ENCODE results near the gene BMERB1.

BMERB1 gene

DNA sequence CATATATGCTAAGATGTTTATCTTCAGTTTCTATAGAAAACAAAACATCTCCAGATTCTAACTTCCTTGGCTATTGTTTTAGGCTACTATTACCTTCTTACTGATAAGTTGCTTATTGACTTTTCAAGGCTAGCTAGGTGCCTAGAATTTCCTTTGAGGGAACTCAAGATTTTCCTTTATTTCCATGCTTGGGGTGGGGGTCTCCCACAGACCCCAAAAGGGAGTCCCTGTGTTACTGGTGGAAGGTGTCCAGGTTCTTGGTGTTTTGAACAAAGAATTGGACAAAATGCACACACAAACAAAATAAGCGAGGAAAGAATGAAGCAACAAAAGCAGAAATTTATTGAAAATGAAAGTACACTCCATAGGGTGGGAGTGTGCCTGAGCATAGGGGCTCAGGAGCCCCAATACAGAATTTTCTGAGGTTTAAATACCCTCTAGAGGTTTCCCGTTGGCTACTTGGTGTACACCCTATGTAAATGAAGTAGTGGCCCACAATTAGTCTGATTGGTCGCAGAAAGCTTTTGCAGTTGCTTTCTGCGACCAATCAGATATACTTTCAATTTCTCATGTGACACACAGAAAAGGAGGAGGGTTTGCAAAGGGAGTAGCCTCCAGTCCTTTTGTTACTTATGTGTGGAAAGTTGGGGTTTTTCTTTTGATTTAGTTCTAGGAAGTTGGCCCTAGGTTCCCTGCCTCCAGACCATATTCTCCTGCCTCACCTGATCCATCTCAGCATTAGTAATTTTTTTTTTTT is 141.1 kb downstream of the BMERB1 start:
- H3K27me3 Mint-ChIP-seq, result no peaks in the 10 kb centered on the region
- peaks cover 12% of the 10 kb centered on the region for H3K36me3 Mint-ChIP-seq
- H3K27ac Mint-ChIP-seq, result no peak overlapping the region
- peaks cover 31% of the 10 kb centered on the region for H3K4me1 Mint-ChIP-seq (ENCODE audit: low read depth)
- H3K9me3 Mint-ChIP-seq (ENCODE audit: low read depth), result peaks cover 3% of the 10 kb centered on the region
- no peak overlapping the region for H3K4me3 Mint-ChIP-seq

DNA sequence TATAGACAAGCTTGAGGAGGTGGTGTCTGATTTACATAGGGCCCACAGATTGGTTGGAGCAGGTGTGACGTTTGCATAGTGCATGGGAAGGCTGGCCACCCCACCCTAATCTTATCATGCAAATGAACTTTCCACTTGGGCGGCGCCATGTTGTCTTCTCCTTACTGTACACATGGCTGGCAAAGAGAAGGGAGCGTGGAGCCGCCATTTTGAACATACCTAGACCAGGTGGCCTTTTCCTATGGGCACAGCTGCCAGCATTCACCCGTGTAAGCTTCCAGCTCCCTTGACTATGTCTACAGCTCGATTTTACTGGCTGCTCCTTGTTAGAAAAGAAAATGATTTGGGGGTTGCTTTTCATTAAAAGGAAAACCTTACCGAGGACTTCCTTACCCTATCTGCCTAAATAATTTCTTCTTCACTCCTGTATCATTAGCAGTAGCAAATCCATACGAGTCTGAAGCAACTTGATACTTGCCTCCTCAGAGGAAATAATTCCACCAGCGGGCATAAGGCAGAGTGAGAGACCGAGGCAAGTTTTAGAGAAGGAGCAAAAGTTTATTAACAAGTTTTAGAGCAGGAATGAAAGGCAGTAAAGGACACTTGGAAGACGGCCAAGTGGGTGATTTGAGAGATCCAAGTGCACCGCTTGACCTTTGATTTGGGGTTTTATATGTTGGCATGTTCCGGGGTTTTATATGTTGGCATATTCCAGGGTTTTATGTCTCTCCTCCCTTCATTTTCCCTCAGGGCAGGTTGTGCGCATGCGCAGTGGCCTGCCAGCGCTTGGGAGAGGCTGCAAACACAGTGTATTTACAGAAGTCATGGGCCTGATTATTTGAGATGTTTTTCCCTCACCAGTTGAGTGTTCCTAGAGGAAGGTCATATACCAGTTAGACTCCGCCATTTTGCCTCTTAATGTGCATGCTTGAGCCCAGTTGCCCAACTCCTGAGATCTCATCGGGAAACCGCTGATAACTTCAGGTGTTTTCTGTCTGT is 142.9 kb downstream of the BMERB1 start:
- Mint-ChIP-seq H3K4me3 (no peak overlapping the region), H3K27me3 (no peaks in the 10 kb centered on the region), H3K9me3 (ENCODE audit: low read depth) (peaks cover 3% of the 10 kb centered on the region), H3K27ac (no peak overlapping the region), H3K36me3 (peaks cover 11% of the 10 kb centered on the region), H3K4me1 (ENCODE audit: low read depth) (peaks cover 20% of the 10 kb centered on the region)

- no peak overlapping the region for H3K27ac Mint-ChIP-seq
- no peaks in the 10 kb centered on the region for H3K27me3 Mint-ChIP-seq
- H3K9me3 Mint-ChIP-seq (ENCODE audit: low read depth), result no peaks in the 10 kb centered on the region
- no peak overlapping the region for H3K4me3 Mint-ChIP-seq
- H3K36me3 Mint-ChIP-seq, result peaks cover 8% of the 10 kb centered on the region
- peaks cover 7% of the 10 kb centered on the region for H3K4me1 Mint-ChIP-seq (ENCODE audit: low read depth)
These were observed 144.4 kb downstream of the BMERB1 start for GRCh38 chr16:15578824-15579223.

DNA sequence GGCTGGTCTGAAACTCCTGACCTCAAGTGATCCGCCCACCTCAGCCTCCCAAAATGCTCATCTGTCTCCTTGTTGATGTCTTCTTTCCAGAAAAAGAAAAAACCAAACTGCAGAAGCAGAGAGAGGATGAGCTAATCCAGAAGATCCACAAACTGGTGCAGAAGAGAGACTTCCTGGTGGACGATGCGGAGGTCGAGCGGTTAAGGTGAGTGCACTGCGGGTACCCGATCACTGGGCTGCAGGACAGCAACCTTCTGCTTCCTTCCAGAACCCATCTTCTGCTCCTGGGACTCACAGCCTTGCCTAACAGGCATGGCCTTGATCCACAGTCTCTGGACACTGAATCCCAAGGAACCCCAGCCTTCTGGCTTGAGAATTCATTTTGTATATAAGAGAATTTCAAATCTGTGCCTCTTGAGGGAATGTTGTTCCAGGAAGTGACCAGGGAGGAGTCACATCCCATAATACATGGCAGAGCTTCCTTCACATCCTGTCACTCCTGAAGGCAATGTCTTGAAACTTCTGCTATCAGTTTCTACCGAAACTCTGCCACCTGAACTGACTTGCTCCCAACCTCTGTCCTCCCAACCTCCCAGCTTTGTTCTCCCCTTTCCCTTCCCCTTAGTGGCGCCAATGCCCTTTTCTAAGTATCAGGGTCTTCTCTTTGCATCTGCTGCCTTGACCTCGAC is 146.9 kb downstream of the BMERB1 start:
- no peaks in the 10 kb centered on the region for H3K27me3 Mint-ChIP-seq
- H3K9me3 Mint-ChIP-seq (ENCODE audit: low read depth), result peaks cover 6% of the 10 kb centered on the region
- H3K27ac Mint-ChIP-seq, result no peak overlapping the region
- peaks cover 19% of the 10 kb centered on the region for H3K36me3 Mint-ChIP-seq
- peaks cover 3% of the 10 kb centered on the region for H3K4me1 Mint-ChIP-seq (ENCODE audit: low read depth)
- no peak overlapping the region for H3K4me3 Mint-ChIP-seq

GRCh38 chr16:15583526-15583925 is 149.1 kb downstream of the BMERB1 start:
- H3K4me1 Mint-ChIP-seq (ENCODE audit: low read depth), result peaks cover 8% of the 10 kb centered on the region
- H3K36me3 Mint-ChIP-seq, result peaks cover 28% of the 10 kb centered on the region
- no peaks in the 10 kb centered on the region for H3K27me3 Mint-ChIP-seq
- peaks cover 6% of the 10 kb centered on the region for H3K9me3 Mint-ChIP-seq (ENCODE audit: low read depth)
- no peak overlapping the region for H3K27ac Mint-ChIP-seq
- H3K4me3 Mint-ChIP-seq, result no peak overlapping the region

GRCh38 chr16:15585956-15586355 is 151.6 kb downstream of the BMERB1 start:
- H3K4me3 Mint-ChIP-seq, result no peak overlapping the region
- peak overlapping the region; percentile 52 for H3K27ac Mint-ChIP-seq
- peaks cover 25% of the 10 kb centered on the region for H3K4me1 Mint-ChIP-seq (ENCODE audit: low read depth)
- peaks cover 6% of the 10 kb centered on the region for H3K9me3 Mint-ChIP-seq (ENCODE audit: low read depth)
- H3K27me3 Mint-ChIP-seq, result no peaks in the 10 kb centered on the region
- peaks cover 28% of the 10 kb centered on the region for H3K36me3 Mint-ChIP-seq

DNA sequence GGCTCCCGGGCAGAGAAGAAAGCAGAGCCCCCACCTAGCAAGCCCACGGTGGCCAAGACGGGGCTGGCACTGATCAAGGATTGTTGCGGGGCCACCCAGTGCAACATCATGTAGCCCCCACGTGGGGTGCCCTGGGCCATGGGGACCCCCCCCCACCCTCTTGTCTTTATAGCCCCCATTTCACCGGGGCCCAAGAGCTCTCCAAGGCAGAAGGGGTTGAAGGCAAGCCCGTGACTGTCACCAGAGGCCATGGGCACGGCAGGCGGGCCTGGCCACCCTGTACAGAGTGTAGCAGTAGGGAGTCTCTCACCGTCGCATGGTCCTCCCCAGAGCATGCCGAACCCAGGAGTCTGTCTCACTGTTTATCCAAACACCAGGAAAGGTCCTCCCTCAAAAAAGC is 152.3 kb downstream of the BMERB1 start:
- H3K9me3 Mint-ChIP-seq (ENCODE audit: low read depth), result peaks cover 6% of the 10 kb centered on the region
- peak overlapping the region; percentile 52 for H3K27ac Mint-ChIP-seq
- H3K27me3 Mint-ChIP-seq, result no peaks in the 10 kb centered on the region
- peaks cover 28% of the 10 kb centered on the region for H3K4me1 Mint-ChIP-seq (ENCODE audit: low read depth)
- peaks cover 25% of the 10 kb centered on the region for H3K36me3 Mint-ChIP-seq
- H3K4me3 Mint-ChIP-seq, result no peak overlapping the region

DNA sequence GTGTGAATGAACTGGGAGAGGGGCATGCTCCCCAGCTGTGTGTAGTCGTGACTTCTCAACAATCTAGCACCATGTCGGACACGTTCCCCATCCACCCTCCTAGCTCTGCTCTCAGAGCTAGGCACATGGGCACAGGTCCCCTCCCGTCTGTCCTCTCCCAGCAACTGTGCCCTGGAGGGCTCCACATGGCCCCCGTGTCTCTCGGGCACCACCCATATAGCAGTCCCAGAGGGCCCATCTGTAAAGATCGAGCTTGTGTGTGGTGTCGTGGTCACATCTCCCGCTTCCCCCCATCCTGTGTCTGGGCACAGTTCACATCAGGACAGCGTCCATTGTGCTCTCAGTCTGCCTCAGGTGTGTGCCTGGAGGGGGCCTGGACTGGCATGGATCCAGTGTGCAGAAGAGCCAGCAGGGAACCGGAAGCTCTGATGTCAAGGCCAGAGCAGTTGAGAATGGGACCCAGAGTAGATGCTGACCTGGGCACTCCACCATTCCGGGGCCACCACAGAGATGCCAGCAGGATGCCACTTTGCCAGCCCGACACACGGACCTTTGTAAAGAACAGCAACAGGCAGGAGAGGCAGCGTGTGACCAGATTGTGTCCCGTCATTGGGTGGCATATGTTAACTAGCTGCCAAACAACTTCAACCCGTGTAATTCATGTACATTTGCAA is 152.9 kb downstream of the BMERB1 start:
- Mint-ChIP-seq H3K36me3 (peaks cover 24% of the 10 kb centered on the region), H3K4me3 (no peak overlapping the region), H3K27ac (peak overlapping the region; percentile 41), H3K9me3 (ENCODE audit: low read depth) (peaks cover 6% of the 10 kb centered on the region), H3K4me1 (ENCODE audit: low read depth) (peaks cover 30% of the 10 kb centered on the region), H3K27me3 (no peaks in the 10 kb centered on the region)

DNA sequence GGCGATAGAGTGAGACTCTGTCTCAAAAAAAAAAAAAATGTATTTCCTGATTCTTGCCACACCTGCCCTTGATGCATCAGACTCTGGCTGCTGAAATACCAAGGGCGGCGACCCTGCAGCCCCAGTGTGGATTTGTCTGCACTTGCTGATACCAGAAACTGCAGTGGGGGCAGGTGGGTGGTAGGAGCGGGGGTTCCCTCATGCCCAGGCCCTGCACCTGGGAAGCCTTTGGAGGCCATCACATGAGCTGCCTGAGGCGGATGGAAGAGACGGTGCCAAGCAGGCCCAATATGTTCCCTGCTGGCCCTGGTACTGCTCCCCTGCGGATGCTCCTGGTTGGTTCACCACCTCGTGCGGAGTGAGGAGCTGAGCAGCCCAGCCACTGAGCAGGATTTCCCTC is 157.9 kb downstream of the BMERB1 start:
- Mint-ChIP-seq H3K9me3 (ENCODE audit: low read depth) (no peaks in the 10 kb centered on the region), H3K27ac (peak overlapping the region; percentile 80), H3K27me3 (no peaks in the 10 kb centered on the region), H3K4me1 (ENCODE audit: low read depth) (peaks cover 53% of the 10 kb centered on the region), H3K36me3 (peaks cover 19% of the 10 kb centered on the region), H3K4me3 (no peak overlapping the region)

DNA sequence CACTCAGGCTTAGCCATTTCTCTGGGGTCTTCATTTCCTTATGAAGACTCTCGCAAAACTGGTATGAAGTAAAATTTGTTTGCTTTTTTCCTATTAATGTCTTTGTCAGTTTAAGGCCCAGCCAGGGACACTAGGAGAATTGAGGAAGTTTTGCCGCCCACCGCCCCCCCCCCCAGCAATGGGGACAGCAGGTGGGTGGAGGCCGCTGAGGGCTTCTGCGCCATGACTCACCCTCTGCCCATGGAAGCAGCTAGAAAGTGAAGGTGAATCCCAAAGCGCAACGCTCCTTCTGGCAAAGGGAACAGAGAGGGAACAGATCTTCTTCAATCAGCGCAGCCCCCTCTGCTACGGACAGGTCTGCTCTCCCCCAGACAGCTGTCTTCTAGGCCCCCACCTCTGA is 158.8 kb downstream of the BMERB1 start:
- H3K4me3 Mint-ChIP-seq, result no peak overlapping the region
- H3K9me3 Mint-ChIP-seq (ENCODE audit: low read depth), result no peaks in the 10 kb centered on the region
- H3K27ac Mint-ChIP-seq, result peak overlapping the region; percentile 58
- H3K4me1 Mint-ChIP-seq (ENCODE audit: low read depth), result peaks cover 51% of the 10 kb centered on the region
- H3K27me3 Mint-ChIP-seq, result no peaks in the 10 kb centered on the region
- peaks cover 16% of the 10 kb centered on the region for H3K36me3 Mint-ChIP-seq

DNA sequence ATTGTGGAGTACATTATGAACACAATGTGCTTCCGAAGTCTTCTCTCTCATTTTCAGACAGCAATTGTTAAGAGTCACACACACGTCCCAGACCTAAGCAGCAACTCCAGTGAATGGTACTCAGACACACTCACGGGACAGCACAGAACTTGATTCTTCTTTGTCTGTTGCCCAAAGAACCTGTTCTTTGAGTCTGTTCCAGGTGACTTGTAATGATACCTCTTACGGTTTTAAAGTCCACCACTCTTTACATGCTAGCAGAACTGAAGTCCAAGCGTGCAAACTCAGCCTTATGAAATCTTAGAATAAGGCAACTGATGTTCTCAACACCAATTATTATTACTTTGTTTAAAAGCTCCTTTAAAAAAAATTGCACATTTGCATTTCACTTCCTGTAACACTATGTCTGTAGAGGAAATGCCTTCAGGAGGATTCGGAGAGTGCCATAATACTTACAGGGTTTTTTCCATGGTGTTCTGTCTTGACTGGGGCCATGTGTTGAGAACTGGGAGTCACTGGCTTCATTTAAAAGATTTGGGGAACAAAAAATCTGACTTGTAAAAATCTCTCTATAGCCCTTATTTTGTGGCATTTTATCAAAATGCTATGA is 160.4 kb downstream of the BMERB1 start:
- peaks cover 45% of the 10 kb centered on the region for H3K4me1 Mint-ChIP-seq (ENCODE audit: low read depth)

GRCh38 chr16:15597135-15597534 is 162.7 kb downstream of the BMERB1 start:
- H3K36me3 Mint-ChIP-seq, result peaks cover 23% of the 10 kb centered on the region
- no peaks in the 10 kb centered on the region for H3K9me3 Mint-ChIP-seq (ENCODE audit: low read depth)
- H3K27ac Mint-ChIP-seq, result peak overlapping the region; percentile 77
- H3K4me1 Mint-ChIP-seq (ENCODE audit: low read depth), result peaks cover 29% of the 10 kb centered on the region
- H3K27me3 Mint-ChIP-seq, result no peaks in the 10 kb centered on the region
- H3K4me3 Mint-ChIP-seq, result no peak overlapping the region

More for the DNA sequence above, 160.4 kb downstream of the BMERB1 start:
- Mint-ChIP-seq H3K27me3 (no peaks in the 10 kb centered on the region), H3K4me3 (no peak overlapping the region), H3K36me3 (peaks cover 17% of the 10 kb centered on the region), H3K9me3 (ENCODE audit: low read depth) (no peaks in the 10 kb centered on the region), H3K27ac (peak overlapping the region; percentile 58)

DNA sequence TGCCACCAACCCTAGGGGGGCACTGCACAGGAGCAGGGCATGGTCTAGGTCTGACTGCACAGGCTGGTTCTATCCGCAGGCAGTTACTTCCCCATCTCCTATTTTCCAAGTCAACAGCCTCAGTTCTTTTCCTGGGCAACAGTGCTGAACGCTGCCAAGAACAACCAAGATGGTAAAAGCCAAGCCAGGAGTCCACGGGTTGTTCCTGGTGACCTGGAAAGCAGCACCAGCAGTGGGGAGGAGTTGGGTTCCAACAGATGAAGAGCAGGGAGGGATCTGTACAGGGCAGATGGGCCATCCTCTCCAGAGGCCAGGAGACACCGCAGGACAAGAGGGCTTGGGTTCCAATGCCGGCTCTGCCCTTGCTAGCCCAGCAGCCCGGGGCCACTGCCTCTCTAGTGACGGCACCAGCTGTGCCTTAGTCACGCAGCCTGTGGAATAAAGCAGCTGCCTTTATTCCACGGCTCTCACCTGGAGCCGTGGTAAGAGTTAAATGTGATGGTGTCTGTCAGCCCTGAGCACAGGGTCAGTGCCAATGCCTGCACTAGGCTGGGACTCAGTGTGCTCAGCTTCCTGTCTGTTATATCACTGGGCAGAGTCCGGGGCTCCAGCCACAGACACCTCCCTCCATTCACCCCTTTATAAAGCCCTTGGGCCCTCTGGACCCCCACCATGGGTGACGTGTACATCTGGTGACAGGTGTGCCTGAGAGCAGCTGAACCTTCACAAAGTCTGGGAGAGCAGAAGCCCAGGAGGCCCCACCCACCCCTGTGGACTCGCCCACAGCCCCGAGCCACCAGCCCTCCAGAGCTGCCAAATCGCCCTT is 163.6 kb downstream of the BMERB1 start:
- Mint-ChIP-seq H3K4me1 (ENCODE audit: low read depth) (peaks cover 21% of the 10 kb centered on the region), H3K9me3 (ENCODE audit: low read depth) (no peaks in the 10 kb centered on the region), H3K27me3 (no peaks in the 10 kb centered on the region), H3K36me3 (peaks cover 23% of the 10 kb centered on the region), H3K27ac (peak overlapping the region; percentile 75), H3K4me3 (no peak overlapping the region)

Data from activated naive CD8-positive, alpha-beta T cell (primary cell).